ENCODE results near the gene DYRK3. TPM values are rescaled to one million over a fixed set of nuclear protein-coding genes. Genes with fewer than 3 reads are reported as not detected.

Gene DYRK3
- 14.0 and 19.7 TPM in 2 replicates for total RNA-seq (ENCODE audit: low replicate concordance)

DNA sequence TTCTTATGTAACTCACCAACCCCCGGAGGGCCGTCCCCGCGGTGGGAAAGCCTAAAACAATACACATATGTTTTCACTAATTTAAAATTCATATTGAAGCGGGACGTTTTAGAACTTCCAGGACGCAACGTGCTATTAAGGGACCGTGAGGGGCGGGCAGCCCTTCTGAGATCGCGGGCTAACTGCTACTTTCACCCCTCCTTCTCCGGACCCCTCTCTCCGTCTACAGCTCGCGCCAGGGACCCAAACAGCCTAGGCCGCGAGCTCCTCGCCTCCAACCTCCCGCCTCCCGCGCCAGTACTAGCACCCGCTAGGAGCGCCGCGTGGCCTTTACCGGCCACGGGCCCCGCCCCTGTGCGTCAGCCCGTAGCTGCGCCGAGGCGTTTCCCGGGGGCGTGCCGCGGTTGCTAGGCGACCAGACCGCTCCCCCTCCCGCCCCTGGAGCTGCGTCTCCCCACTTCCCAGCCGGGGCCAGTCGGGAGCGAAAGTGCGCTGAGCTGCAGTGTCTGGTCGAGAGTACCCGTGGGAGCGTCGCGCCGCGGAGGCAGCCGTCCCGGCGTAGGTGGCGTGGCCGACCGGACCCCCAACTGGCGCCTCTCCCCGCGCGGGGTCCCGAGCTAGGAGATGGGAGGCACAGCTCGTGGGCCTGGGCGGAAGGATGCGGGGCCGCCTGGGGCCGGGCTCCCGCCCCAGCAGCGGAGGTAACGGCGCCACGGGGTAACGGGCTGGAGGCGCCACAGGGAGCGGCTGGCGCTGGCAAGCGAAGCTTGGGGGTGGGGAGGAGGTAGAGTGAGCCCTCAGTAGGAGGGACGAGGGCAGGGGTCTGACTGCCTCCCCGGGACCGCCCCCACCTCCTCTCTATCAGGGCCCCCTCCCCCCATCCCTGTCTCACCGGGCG, at the start of gene DYRK3:
TSS of gene DYRK3 (plus strand) at position 457 of the 898 bp plus-strand sequence. CDS start at position 625, 168 bp downstream.

DNA sequence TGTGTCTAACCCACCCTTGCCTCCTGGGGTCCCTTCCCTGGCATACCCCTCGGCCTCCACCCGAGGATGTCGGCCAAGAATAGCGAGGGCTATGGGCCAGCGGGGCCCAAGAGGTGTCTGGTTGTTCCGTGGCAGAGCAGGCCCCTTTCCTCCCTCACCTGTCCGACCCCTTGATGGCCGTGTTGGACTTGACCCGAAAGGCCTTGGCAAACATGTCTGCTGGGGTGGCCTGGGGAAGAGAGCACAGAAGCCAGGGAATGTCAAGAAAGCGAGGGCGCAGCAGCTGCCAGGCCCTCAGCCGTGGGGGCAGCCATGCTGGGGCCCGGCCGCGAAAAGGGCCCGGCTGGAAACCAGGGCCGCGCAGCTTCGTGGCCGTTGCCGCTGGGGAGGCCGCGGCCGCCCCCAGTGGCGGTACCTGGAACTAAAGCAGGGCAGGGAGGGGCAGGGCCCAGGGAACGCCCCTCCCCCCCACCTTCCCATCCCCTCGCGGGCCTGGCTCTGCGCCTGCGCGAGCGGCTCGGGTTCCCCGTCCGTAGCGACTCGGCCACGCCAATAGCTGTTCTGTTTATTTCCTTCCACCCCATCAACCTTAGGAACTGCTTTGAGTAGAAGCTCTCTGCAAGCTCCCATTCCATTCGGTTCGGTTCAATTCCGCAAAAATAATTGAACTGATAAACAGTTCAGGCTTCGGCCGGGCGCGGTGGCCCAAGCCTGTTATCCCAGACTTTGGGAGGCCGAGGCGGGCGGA, 23.0 kb upstream of the DYRK3 start, which contains the start of gene EIF2D:
TSS of gene EIF2D (minus strand) at position 337 of the 748 bp plus-strand sequence. CDS start at position 214, 123 bp downstream.

DNA sequence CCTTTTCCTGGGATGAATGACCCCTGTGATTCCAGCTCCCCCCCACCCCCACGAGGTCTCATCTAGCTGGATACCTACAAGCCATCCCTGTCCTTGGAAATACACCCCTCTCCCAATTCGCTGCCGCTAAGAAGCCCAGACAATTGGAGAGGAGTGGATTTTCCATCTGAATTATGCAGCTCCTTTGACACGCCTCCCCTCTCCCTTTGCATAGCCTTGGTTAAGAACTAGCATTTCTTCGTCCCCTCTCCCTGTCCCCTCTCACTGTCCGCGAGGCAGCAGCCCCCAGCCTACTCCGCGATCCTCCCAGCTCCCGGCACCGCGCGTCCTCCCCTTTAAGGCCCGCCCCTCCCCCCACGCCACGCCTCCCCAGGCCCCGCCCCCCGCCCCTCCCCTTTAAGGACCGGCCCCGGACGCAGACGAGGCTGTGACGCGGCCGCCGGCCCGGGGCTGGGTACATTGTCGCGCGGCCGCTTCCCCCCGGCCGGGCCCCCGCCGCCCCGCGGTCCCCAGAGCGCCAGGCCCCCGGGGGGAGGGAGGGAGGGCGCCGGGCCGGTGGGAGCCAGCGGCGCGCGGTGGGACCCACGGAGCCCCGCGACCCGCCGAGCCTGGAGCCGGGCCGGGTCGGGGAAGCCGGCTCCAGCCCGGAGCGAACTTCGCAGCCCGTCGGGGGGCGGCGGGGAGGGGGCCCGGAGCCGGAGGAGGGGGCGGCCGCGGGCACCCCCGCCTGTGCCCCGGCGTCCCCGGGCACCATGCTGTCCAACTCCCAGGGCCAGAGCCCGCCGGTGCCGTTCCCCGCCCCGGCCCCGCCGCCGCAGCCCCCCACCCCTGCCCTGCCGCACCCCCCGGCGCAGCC, 49.4 kb downstream of the DYRK3 start, which contains the start of gene MAPKAPK2:
TSS of gene MAPKAPK2 (plus strand) at position 428 of the 856 bp plus-strand sequence. CDS start at position 753, 325 bp downstream.

Other genes with a start within 250 kb of the DYRK3 start
- gene IKBKE, start 165.1 kb upstream of the DYRK3 start, total RNA-seq (ENCODE audit: low replicate concordance), result 8.0 and 13.9 TPM in 2 replicates
- 0.30 and 2.2 TPM in 2 replicates for gene RASSF5, start 128.0 kb upstream of the DYRK3 start, total RNA-seq (ENCODE audit: low replicate concordance)
- 42.2 and 45.9 TPM in 2 replicates for gene EIF2D, start 23.1 kb upstream of the DYRK3 start, total RNA-seq (ENCODE audit: low replicate concordance)
- 25.5 and 30.7 TPM in 2 replicates for gene MAPKAPK2, start 49.4 kb downstream of the DYRK3 start, total RNA-seq (ENCODE audit: low replicate concordance)
- gene IL19, start 135.2 kb downstream of the DYRK3 start, total RNA-seq (ENCODE audit: low replicate concordance), result not detected in 2 replicates
- not detected in 2 replicates for gene IL10, start 137.0 kb downstream of the DYRK3 start, total RNA-seq (ENCODE audit: low replicate concordance)
- not detected in 2 replicates for gene IL20, start 230.1 kb downstream of the DYRK3 start, total RNA-seq (ENCODE audit: low replicate concordance)

Measured in smooth muscle cell of the coronary artery (primary cell).